GM12875 (cell line): ENCODE measurements around the gene KLHL14.

Experiments used
- H3K4me3 ChIP-seq: one replicate; pipeline ENCODE4 v1.5.1; 2011; ENCODE audit warnings: low read depth, low read length, control low read depth
- TF ChIP-seq, protein P1 (sequence below): IDR thresholded peaks from 2 replicates; pipeline ENCODE4 v1.5.1; 2011; ENCODE audit warnings: low read depth, mild to moderate bottlenecking, control low read depth, inconsistent platforms, low read length, moderate library complexity, borderline replicate concordance; ENCODE audit not compliant: insufficient read depth

KLHL14 gene

DNA sequence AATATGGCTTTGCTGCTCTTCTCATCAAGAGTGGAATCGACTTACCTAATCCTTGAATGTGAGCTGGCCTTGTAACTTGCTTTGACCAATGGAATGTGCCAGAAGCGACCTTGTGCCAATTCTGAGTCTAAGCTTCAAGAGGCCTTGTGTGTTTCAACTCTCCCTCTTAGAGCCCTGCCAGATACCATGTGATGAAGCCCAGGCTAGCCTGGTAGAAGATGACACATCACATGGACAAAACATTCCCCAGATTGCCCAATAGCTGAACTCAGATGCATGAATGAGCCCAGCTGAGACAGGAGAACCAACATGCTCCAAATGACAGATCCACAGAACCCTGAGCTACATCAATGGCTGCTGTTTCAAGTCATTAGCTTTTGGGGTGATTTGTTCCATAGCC lies 4.2 kb upstream of the KLHL14 start:
- no peak overlapping the region for H3K4me3 ChIP-seq
- TF ChIP-seq, protein P1, sequence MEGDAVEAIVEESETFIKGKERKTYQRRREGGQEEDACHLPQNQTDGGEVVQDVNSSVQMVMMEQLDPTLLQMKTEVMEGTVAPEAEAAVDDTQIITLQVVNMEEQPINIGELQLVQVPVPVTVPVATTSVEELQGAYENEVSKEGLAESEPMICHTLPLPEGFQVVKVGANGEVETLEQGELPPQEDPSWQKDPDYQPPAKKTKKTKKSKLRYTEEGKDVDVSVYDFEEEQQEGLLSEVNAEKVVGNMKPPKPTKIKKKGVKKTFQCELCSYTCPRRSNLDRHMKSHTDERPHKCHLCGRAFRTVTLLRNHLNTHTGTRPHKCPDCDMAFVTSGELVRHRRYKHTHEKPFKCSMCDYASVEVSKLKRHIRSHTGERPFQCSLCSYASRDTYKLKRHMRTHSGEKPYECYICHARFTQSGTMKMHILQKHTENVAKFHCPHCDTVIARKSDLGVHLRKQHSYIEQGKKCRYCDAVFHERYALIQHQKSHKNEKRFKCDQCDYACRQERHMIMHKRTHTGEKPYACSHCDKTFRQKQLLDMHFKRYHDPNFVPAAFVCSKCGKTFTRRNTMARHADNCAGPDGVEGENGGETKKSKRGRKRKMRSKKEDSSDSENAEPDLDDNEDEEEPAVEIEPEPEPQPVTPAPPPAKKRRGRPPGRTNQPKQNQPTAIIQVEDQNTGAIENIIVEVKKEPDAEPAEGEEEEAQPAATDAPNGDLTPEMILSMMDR = no peak

DNA sequence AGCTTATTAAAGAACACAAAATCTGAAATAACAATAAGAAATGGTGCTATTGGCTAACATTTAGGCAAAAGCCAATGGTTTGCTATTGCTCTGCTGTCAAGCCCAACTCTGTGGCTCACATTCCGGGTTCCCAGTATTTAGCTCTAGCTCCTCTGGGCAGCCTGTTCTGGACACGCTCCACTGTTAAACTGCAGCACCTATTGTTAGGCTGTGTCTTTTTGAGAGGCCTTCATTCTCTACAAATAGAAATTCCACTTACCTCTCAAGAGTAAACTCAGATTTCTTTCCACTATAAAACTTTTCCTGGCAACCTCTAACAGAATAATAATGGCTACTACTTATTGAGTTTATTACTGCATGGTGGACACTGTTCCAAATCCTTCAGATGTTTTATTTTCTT lies 3.7 kb upstream of the KLHL14 start:
- TF ChIP-seq, protein P1 = no peak
- no peak overlapping the region for H3K4me3 ChIP-seq

DNA sequence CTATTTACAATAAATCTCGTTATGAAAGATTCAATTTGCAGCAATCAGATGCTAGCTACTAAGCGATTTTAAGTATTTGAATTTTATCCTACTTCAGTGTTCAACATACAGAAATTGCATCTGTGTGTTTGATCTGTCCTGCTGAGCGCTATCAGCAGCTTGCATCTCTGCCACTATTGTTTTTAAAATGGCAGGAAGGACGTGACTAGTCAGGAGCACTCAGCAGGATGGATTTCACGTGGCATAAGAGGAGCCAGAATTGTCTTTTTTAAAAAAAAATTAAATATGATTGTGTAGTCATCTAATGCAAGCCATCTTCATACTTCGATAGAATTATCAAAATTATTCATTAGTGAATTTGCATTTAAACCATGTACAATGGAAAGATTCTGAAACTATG lies 2.8 kb upstream of the KLHL14 start:
- TF ChIP-seq, protein P1 = no peak
- no peak overlapping the region for H3K4me3 ChIP-seq

DNA sequence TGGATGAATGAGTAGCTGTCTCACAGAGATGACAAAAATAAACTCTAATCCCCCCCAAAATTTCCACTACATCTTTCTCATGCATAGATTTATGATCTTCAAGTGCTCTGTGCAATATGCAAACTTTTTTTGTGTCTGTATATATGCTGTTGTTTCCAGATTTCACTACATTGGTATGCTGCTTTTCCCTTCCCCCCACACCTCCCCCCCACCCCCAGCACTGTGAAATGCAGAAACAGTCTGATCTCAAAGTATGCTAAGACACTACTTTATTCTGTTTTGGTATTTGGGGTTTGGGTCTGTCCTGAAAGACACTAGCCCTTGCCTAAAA lies 524 bp upstream of the KLHL14 start:
- H3K4me3 ChIP-seq = no peak overlapping the region
- TF ChIP-seq, protein P1 = no peak

DNA sequence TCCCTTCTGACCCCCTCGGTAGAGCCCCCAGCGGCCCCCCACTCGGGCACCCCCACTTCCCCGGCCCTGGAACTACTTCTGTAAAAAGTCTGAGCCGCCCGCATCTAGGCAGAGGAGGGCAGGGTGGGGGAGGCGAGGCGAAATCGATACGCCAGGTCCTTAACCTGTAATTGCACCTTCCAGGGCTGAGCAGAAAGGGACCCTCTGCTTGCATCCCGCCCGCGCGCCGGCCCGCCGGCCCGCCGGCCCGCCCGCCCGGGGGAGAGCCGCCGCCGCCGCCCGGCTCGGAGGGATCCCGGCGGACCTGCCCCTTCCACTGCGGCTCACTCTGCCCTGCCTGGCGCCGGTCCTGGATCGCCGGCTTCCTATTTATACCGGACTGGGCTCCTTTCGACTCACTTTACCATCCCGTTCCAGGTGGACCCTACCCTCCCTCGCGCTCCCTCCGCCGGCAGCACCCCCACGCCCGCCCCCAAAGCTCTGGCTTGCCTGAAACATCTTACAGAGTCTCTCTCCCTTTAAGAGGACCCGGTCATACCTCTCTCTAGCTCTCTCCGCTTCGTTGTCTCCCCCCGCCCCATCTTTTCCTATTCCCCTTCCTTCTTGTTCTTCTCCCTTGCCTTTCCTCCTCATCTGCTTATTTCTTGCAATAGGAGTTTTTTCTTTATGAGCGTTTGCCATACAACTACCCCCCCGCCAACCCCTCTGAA lies 797 bp downstream of the KLHL14 start:
- H3K4me3 ChIP-seq = no peak overlapping the region
- TF ChIP-seq, protein P1 = no peak

DNA sequence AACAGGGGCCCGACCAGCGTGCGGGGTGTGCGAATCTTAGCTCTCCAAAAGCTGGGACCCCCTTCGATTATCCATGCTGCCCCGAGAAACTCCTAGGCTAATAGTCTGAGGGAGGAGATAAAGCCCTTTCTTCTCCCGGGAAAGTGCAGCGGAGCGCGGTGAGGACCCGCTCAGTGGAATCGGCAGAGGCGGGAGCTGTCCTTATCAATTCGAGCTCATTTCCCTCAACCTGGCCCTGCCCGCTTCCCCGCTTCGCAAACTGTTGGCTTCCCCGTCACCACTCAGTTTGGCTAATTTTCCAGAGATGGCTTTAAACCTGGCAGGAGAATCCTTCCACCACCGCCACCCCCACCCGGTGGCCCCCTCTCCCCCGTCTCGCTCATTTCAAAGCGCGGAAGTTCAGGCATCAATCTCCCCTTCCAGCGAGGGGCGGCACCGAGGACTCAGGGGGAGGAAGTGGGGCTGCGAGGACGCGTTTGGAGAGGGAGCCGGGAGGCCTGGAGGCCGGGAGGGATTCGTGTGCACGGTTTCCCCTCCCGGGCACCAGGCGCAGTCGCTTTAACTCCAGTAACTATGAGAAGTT lies 1.6 kb downstream of the KLHL14 start:
- TF ChIP-seq, protein P1 = no peak
- no peak overlapping the region for H3K4me3 ChIP-seq

DNA sequence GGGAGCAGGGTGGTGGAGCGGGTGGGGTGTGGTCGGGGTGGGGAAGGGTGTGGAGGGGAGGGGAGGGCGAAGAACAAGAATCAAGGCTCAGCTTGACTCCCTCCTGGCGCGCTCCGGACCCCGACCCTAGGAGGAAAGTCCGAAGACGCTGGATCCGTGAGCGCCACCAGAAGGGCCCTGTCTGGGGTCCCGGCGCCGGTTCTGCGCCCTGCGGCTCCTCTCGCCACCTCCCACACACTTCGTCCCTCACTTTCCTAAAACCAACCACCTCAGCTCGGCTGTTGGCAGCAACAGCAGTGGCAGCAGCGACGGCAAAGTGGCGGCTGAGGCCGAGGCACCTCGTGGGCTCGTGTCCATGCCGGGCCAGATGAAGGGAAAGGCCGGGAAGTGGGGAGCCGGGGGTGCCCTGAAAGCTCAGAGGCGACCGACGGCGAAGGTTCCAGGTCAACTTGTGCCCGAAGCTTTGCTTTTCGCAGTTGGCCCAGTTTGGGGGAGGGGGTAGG lies 2.1 kb downstream of the KLHL14 start:
- TF ChIP-seq, protein P1 = no peak
- H3K4me3 ChIP-seq = no peak overlapping the region
